GM19328 (cell line): ENCODE results near the gene ZNF831.

Experiments used
- ATAC-seq: cut with Tn5 transposase; IDR thresholded peaks from one replicate; pipeline ENCODE4 v1.9.1; 2021; ENCODE audit warnings: mild to moderate bottlenecking, moderate library complexity; ENCODE audit not compliant: unreplicated experiment

The ZNF831 gene

GRCh38 chr20:59211208-59211765 lies 47.7 kb downstream of the ZNF831 start:
- no peak for ATAC-seq

DNA sequence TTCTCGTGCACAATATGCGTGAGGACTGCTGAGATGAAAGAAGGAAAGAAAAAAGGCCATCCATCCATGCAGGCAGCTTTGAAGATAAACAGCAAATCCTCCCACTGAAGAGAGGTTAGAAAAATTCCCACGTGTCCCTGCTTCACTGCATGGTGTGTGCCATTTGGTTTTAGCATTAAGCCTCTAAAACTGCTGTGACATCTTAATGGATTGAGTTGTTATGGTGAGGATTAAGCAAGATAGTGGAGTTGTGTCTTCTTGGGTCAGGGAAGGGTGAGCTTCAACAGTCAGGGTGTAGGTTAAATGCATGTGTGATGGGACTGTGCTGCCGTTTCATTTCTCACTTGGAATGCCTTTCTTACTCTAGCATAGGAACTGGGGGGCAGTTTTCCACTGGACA lies 50.5 kb downstream of the ZNF831 start:
- no peak for ATAC-seq

- no peak for ATAC-seq
These were observed 51.3 kb downstream of the ZNF831 start for GRCh38 chr20:59214606-59215547.

GRCh38 chr20:59217173-59217572 lies 53.6 kb downstream of the ZNF831 start:
- no peak for ATAC-seq

DNA sequence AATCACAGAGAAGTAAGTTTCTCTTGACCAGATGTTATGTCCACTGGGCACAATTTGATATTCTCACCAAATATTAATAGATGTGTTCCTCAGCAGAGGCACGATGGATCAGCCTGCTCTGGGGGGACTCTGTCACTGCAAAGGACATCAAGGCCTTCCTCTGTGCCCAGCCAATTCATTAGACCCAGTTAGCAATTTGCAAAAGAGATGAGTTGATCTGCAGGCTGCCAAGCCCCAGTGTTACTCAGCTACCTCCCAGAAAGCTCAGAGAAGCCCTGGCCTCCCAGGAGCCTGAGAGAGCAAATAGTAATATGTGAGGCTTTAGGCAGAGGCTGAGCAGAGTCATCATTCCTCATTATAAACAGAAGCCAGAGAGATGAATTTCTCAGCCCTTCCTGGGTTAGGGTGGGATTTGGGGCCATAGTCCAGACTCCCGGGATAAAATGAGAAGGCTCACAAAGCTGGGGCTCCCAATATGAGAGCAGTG lies 54.2 kb downstream of the ZNF831 start:
- no peak for ATAC-seq

DNA sequence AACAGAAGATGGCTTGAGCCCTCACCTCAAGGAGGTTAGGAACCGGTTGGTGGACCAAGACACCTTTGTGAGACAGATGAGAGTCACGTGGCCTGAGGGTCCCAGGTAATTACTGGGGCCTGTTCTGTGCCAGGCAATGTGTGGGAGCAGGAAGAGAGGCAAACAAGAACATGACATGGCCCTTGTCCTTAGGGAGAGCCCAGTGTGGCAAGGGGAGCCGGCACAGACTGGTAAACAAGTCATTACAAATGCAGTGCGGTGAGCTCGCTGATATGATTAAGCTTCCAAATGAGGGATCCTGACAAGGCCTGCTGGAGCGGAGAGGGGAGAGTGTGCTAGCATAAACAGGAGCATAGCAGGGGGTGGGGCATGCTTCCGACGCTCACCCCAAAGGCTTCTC lies 55.6 kb downstream of the ZNF831 start:
- ATAC-seq: no peak

DNA sequence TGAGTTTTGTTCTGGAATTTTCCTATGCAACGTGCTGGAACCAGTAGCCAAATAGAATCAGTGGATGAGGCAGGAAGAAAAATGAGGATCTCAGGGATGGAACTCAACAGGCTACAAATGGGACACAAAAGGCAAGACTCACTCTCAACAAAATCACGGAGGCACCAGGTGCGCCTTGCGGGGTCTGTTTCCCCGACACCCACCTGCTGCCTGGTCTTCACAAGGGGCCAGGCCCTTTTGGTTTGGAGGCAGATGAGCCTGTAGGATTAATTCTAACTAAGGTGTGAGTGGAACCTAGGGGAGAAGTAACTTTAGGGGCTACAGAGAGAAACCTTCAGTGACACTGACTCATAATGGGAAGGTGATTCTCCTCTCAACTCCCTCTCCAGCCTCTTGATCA lies 56.5 kb downstream of the ZNF831 start:
- no peak for ATAC-seq

DNA sequence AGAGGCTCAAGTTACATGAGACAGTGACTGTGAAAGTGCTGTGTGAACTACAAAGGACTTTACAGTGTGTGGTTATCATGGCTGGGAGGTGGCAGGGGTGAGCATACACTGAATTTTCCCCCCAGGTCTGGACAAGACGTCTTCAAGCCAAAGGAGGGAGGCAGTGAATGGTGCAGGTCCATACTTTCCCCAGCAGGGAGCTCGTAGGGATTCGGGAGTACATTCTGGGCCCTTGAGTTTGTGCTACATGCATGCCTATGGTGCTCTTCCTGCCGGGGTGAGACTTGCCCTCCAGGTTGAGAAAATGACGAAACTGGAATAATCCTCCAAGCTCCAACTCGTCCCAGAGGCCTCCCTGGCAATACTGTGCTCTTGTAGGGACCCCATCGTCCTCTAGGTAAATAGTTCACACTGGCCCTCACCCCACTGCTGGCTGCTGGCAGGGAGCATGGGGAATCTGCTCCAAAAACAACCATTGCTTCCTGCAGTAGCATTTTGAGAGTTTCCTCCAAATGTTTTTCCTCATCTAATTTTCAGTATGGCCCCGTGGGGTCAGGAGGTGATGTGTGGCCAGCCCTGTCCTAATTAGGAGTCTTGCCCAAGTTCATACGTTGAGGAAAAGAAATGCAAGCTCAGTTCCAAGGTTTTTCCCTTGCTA lies 57.6 kb downstream of the ZNF831 start:
- ATAC-seq: no peak

DNA sequence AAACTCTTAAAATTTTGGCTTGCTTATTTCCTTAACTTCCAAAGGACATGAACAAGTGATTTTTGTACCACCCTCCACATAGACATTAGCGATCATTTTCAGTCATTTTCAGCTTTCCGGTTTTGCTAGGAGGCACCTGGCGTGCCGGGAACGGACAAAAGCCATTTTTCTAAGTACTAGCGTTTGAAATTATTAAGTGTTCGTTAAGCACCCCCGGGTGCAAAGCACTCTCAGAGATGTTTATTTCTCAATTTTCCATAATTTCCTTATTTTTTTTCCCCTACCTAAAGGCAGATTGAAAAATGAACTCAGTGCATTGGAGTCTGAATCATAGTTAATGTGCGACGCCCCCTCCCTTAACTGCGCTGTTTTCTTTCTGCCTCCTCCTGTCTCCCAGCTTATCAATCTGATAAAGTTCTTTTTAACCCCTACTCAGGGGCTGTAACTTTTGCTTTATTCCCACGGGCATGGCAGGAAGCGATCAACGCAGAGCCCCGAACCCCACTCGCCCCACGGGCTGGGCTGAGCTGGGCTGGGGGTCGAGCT lies 58.2 kb downstream of the ZNF831 start:
- no peak for ATAC-seq

DNA sequence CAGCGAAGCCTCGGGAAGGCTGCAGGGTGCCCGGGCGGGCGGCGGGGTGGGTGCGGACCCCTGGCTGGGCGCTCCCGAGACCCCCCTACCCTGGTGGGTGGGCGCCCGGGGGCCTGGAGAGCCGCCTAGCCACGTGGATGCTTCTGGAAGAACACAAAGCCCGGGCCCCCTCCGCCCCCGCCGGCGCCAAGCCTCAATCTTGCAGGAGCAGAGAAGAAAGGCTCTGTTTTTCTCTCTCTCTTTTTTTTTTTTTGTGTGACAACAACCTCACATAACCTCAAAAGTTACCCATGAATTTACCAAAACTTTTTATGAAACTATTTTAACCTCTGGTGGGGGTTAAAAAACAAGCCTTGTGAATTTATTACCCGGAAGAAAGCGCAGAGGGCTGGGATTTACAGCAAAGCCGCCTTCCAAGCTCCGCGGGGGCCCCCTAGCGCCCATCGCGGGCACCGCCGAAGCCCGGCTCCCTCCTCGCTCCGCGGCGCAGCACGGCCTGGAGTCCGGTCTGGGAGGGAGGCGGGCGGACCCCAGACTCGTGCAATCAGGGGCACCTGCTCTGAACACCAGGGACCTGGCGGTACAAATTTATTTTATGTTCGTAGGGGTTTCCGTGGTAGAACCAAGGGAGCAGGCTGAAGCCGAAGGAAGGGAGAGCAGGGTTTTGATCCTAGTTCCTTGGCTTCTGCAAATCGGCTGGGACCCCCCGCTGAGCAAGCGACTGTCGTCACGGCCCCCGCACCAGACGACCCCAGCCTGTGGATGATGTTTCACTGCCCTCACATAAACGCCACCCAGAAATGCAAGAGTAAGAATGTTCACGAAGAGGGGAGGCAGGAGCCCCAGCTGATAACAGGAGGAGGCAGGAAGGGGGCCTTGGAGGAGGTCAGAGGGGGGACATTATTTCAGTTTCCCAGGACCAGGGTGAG lies 58.9 kb downstream of the ZNF831 start:
- ATAC-seq: peak; percentile 82

- no peak for ATAC-seq
These were observed 59.6 kb downstream of the ZNF831 start for GRCh38 chr20:59223182-59223601.

GRCh38 chr20:59223750-59224149 lies 60.1 kb downstream of the ZNF831 start:
- ATAC-seq: no peak

- no peak for ATAC-seq
These were observed 60.6 kb downstream of the ZNF831 start for GRCh38 chr20:59224236-59224635.

DNA sequence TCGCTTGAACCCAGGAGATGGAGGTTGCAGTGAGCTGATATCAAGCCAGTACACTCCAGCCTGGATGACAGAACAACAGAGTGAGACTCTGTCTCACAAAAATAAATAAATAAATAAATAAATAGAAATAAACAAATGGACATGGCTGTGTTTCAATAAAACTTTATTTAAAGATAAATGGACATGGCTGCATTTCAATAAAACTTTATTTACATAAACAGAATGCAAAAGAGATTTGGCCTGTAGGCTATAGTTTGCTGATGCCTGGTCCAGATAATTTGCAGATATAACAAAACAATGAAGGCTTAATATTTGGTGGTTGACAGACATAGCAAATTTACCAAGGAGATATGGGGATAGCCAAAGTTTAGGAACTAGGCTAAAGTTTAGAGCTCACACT lies 66.8 kb downstream of the ZNF831 start:
- no peak for ATAC-seq

DNA sequence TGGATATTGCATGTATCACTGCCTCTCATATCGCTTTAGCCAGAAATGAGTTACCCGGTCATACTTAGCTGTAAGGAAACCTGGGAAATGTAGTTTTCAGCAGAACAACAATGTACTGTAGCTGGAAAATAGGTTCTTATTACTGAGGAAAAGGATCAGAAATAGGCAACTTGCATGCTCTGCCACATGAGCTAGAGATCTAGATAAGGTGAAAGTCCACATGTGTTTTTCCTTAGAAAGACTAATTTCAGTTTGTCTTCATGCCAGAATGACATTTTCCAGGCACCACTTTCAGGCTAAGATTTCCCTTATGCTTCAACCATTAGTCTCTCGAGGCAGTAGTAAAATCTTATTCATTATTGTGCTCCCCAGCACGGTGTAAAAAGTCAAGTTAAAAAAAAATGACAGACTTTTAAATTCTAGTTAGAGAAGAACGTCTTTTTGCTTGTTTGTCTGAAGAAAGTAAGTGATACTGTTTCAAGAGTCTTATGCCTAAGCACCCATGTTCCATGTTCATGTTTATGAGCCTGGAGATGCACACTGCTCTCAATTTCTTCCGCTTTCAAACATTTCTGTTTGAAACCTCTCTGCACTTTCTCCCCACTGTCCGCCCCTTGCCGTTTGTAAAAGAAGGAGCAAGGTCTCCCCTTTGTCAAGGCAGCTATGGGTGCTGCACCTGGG lies 67.6 kb downstream of the ZNF831 start:
- no peak for ATAC-seq

DNA sequence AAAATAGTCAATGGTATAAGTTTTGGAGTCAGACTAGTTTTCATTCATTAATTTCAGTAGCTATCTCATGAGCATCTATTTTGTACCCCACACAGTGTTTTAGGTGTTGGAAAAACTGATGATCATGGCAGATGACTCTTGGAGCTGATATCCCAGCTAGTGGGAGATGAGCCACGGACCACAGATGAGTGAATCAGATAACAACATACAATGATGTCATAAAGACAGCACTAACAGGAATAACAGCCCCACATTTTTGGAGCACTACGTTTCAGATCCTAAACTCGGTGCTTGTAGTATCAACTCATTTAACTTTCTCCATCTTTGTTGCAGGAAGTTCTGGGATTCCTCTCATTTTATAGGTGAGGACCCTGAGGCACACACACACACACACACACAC lies 69.0 kb downstream of the ZNF831 start:
- no peak for ATAC-seq

DNA sequence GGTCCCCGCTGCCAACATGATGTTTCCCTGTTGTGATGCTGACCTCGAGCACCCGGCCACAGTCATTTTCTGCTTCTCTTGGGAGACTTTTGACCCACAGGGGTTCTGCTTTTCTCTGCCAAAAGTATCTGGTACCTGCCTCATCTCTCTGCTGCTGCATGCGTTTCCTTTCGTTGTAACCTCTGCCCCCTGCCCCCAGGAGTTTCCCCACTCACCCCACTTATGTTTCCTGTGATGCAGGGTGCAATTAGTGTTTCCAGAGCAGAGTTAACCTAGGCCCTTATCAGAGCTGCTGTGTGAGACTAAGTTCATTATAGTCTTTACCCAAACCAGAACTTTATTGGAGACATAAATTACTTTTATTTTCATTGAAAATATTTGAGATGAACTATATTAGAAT lies 71.6 kb downstream of the ZNF831 start:
- no peak for ATAC-seq

GRCh38 chr20:59240006-59240405 lies 76.4 kb downstream of the ZNF831 start:
- ATAC-seq: no peak

- ATAC-seq: no peak
These were observed 79.3 kb downstream of the ZNF831 start for GRCh38 chr20:59242714-59243626.
